A673 (cell line): ENCODE measurements around the gene MARK3.

Source experiments
- CTCF ChIP-seq: fragments of 300-800, 200-600 bp; sonication (generic); conservative IDR thresholded peaks from 2 replicates; pipeline ENCODE4 v1.5.1; 2017; ENCODE audit warnings: low read depth, mild to moderate bottlenecking, antibody characterized with exemption, low read length, moderate library complexity, mixed read lengths
- EZH2 ChIP-seq: fragments of 200-600 bp; sonication (generic); IDR thresholded peaks from 2 replicates; pipeline ENCODE4 v1.6.1; 2017; ENCODE audit warnings: borderline replicate concordance, low read depth, mild to moderate bottlenecking, mixed read lengths, antibody characterized with exemption, low read length; ENCODE audit not compliant: poor library complexity, severe bottlenecking

- TF ChIP-seq CTCF (no peak), EZH2 (no peak)
Measured at GRCh38 chr14:103543140-103543539, 157.9 kb downstream of the MARK3 start.
